Peyer's patch (tissue), 4 donors: ENCODE data around the gene TCF12.

Experiments used
- CTCF ChIP-seq, 6 experiments: fragments of 450-650 bp in 4 of 6; fragments of 200-600 bp in 2 of 6; sonication (generic) in 1 of 6; IDR thresholded peaks; one replicate each; pipeline ENCODE4 v1.5.1; 2017 to 2019; ENCODE audit warnings: antibody characterized with exemption in 6 of 6, mild to moderate bottlenecking in 3 of 6, moderate library complexity in 1 of 6
- POLR2A ChIP-seq, 2 donors: fragments of 450-650 bp; IDR thresholded peaks; one replicate each; pipeline ENCODE4 v1.5.1; 2017; ENCODE audit warnings: antibody characterized with exemption in 2 of 2, mild to moderate bottlenecking in 2 of 2, moderate library complexity in 2 of 2

- TF ChIP-seq CTCF (IDR thresholded peaks at IDR 0.05): no peak
- peak in 1 of 2 donors; percentile 32 for TF ChIP-seq POLR2A (IDR thresholded peaks at IDR 0.05)
Measured at GRCh38 chr15:56919031-56919608, 676 bp downstream of the TCF12 start.
